Sigmoid colon (tissue), 7 donors: ENCODE data around the gene DYTN. TPM values are rescaled to one million over a fixed set of nuclear protein-coding genes. Genes with fewer than 3 reads are reported as not detected.

Source experiments
- DNase-seq: peaks from one replicate; pipeline ENCODE4 v3.0.0-alpha.2; 2019
- H3K27ac ChIP-seq, 4 donors: fragments of 200-600 bp; sonication (generic); one replicate each; pipeline ENCODE4 v1.5.1; 2016 to 2019; ENCODE audit warnings: mild to moderate bottlenecking in 1 of 4
- H3K27me3 ChIP-seq, 3 donors: fragments of 200-600 bp; sonication (generic); one replicate each; pipeline ENCODE4 v1.5.1; 2019; ENCODE audit warnings: mild to moderate bottlenecking in 1 of 3
- H3K36me3 ChIP-seq, 4 donors: fragments of 200-600 bp; sonication (generic); one replicate each; pipeline ENCODE4 v1.5.1; 2016 to 2019
- H3K4me1 ChIP-seq, 4 donors: fragments of 200-600 bp; sonication (generic); one replicate each; pipeline ENCODE4 v1.5.1; 2017 to 2019
- H3K4me3 ChIP-seq, 4 donors: fragments of 200-600 bp; sonication (generic); one replicate each; pipeline ENCODE4 v1.5.1; 2017 to 2019; ENCODE audit warnings: mild to moderate bottlenecking in 2 of 4, moderate library complexity in 1 of 4
- H3K9me3 ChIP-seq, 4 donors: fragments of 200-600 bp in 3 of 4; sonication (generic) in 3 of 4; one replicate each; pipeline versions ENCODE4 v1.5.1 to v1.6.1; 2013 to 2019
- EP300 ChIP-seq, 4 donors: sonication (generic); formaldehyde crosslinking; IDR thresholded peaks; one replicate each; pipeline ENCODE4 v1.6.1; 2017; ENCODE audit warnings: antibody characterized with exemption in 4 of 4
- POLR2A ChIP-seq, 2 donors: fragments of 450-650 bp; IDR thresholded peaks; one replicate each; pipeline ENCODE4 v1.6.1; 2016; ENCODE audit warnings: antibody characterized with exemption in 2 of 2, mild to moderate bottlenecking in 2 of 2, moderate library complexity in 2 of 2
- POLR2AphosphoS5 ChIP-seq, 4 donors: sonication (generic); formaldehyde crosslinking; IDR thresholded peaks; one replicate each; pipeline ENCODE4 v1.6.1; 2017; ENCODE audit warnings: antibody characterized with exemption in 4 of 4
- WGBS, 2 donors: extraction: QIAGEN DNeasy Blood & Tissue Kit; methylation state at CpG; one replicate each; pipeline ENCODE4 v1.1.7; 2013; 5-methylcytosine and 5-hydroxymethylcytosine counted together
- intact Hi-C: fragments of 100-400 bp; cut with DNase I; formaldehyde crosslinking; loops from one replicate; pipeline ENCODE4 v1.15.1; 2023
- polyA plus RNA-seq, 3 donors: library from polyadenylated mRNA; stranded (reverse); fragments of 200-250 nt; gene quantifications; one replicate each; pipeline ENCODE4 v1.2.3, GENCODE V29; 2013
- small RNA-seq, 3 donors: library from RNA; depleted of rRNA; stranded (forward); fragments of <200 nt; gene quantifications; one replicate each; pipeline ENCODE3, GENCODE V24; 2016
- total RNA-seq, 4 donors: library from RNA; depleted of rRNA; stranded (reverse); fragments of >200 nt; gene quantifications; one replicate each; pipeline ENCODE4 v1.1.0, GENCODE V29; 2016
- TF ChIP-seq, protein P1 (sequence below), 4 experiments: fragments of 450-650 bp in 3 of 4; fragments of 200-600 bp in 1 of 4; IDR thresholded peaks; one replicate each; pipeline ENCODE4 v1.5.1; 2016 to 2019; ENCODE audit warnings: antibody characterized with exemption in 4 of 4, mild to moderate bottlenecking in 3 of 4, moderate library complexity in 2 of 4
- donor health status: healthy with polysubstance abuse.
- donor health status: Bipolar disorder and iron deficiency.
- donor health status: healthy.

Gene DYTN
- total and polyA plus RNA-seq, 7 donors = not detected

- Histone ChIP-seq H3K9me3 (no peaks in the 10 kb centered on the region), H3K27me3 (no peaks in the 10 kb centered on the region), H3K4me1 (no peaks in the 10 kb centered on the region), H3K36me3 (no peaks in the 10 kb centered on the region), H3K4me3 (no peak overlapping the region), H3K27ac (no peak overlapping the region)
- WGBS, 2 donors = 84 to 86% methylated on average over 1 of the region's 1 CpG
- DNase-seq = no peak
- TF ChIP-seq POLR2A (IDR thresholded peaks at IDR 0.05) (no peak), EP300 (IDR thresholded peaks at IDR 0.05) (no peak)
- intact Hi-C loops = no loop called here
These were observed 107.7 kb downstream of the DYTN start for GRCh38 chr2:206610451-206610850.

GRCh38 chr2:206603243-206603642 lies 115.0 kb downstream of the DYTN start:
- no peaks in the 10 kb centered on the region for H3K36me3 ChIP-seq
- no peak for TF ChIP-seq EP300 (IDR thresholded peaks at IDR 0.05)
- no peak for TF ChIP-seq POLR2AphosphoS5 (IDR thresholded peaks at IDR 0.05)
- TF ChIP-seq POLR2A (IDR thresholded peaks at IDR 0.05) = no peak
- TF ChIP-seq, protein P1, sequence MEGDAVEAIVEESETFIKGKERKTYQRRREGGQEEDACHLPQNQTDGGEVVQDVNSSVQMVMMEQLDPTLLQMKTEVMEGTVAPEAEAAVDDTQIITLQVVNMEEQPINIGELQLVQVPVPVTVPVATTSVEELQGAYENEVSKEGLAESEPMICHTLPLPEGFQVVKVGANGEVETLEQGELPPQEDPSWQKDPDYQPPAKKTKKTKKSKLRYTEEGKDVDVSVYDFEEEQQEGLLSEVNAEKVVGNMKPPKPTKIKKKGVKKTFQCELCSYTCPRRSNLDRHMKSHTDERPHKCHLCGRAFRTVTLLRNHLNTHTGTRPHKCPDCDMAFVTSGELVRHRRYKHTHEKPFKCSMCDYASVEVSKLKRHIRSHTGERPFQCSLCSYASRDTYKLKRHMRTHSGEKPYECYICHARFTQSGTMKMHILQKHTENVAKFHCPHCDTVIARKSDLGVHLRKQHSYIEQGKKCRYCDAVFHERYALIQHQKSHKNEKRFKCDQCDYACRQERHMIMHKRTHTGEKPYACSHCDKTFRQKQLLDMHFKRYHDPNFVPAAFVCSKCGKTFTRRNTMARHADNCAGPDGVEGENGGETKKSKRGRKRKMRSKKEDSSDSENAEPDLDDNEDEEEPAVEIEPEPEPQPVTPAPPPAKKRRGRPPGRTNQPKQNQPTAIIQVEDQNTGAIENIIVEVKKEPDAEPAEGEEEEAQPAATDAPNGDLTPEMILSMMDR (IDR thresholded peaks at IDR 0.05) = no peak
- H3K9me3 ChIP-seq = no peaks in the 10 kb centered on the region
- no peak overlapping the region for H3K4me3 ChIP-seq
- no peaks in the 10 kb centered on the region for H3K4me1 ChIP-seq
- WGBS, 2 donors = 75% methylated on average over 3 of the region's 3 CpGs
- H3K27ac ChIP-seq = no peak overlapping the region
- DNase-seq = no peak
- intact Hi-C loops = no loop called here
- H3K27me3 ChIP-seq = no peaks in the 10 kb centered on the region

Small RNA genes within 50 kb of the gene (small RNA-seq; reads per million reads assigned to genes)
- gene RF00019 = 0 reads per million in 3 donors

Other genes with a start within 250 kb of the DYTN start
- not detected for gene FAM237A, start 75.9 kb downstream of the DYTN start, total RNA-seq
- gene FAM237A, start 75.9 kb downstream of the DYTN start, polyA plus RNA-seq = not detected
- 1 to 10 TPM; 1.3 to 2.2 (median 1.8) TPM for gene MDH1B, start 46.9 kb upstream of the DYTN start, total RNA-seq
- gene MDH1B, start 46.9 kb upstream of the DYTN start, polyA plus RNA-seq = under 1 TPM in 1 of 3 donors, not detected in 2; 0.28 TPM
- 10 to 100 TPM; 27.3 to 35.3 (median 32.0) TPM for gene FASTKD2, start 47.2 kb upstream of the DYTN start, total RNA-seq
- gene FASTKD2, start 47.2 kb upstream of the DYTN start, polyA plus RNA-seq = 10 to 100 TPM in 1 of 3 donors, 1 to 10 TPM in 2; 6.2 to 16.4 (median 8.4) TPM
- 1 to 10 TPM in 2 of 4 donors, under 1 TPM in 2; 0.33 to 1.1 (median 1.0) TPM for gene CPO, start 221.1 kb upstream of the DYTN start, total RNA-seq
- under 1 TPM in 1 of 3 donors, not detected in 2; 0.12 TPM for gene CPO, start 221.1 kb upstream of the DYTN start, polyA plus RNA-seq